DND-41 (cell line): ENCODE results near the gene MXRA5.

ENCODE experiments used
- EZH2 ChIP-seq: IDR thresholded peaks from 3 replicates; pipeline ENCODE4 v1.6.1; 2012; ENCODE audit warnings: borderline replicate concordance, low read depth, mild to moderate bottlenecking, moderate library complexity, low read length, inconsistent platforms; ENCODE audit not compliant: severe bottlenecking
- TF ChIP-seq, protein P1 (sequence below): IDR thresholded peaks from 2 replicates; pipeline ENCODE4 v1.5.1; 2012; ENCODE audit warnings: borderline replicate concordance, low read length, moderate library complexity, mild to moderate bottlenecking; ENCODE audit not compliant: poor library complexity, severe bottlenecking; ENCODE audit errors: extremely low read depth

DNA sequence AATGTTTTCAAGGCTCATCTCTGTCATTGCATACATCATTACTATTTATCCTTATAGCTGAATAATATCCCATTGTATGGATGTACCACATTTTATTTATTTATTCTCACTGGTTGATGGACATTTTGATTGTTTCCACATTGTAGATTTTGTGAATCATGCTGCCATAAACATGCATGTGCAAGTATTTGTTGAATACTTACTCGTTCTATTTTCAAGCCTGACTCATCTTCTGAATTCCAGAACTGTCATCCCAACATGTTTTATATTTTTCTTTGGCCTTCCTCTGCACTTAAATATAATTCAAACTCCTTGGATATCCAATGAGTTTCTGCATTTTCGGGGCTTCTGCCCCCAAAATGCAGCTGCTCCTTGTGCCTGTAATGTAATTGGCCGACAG lies 77.6 kb downstream of the MXRA5 start:
- TF ChIP-seq, protein P1, sequence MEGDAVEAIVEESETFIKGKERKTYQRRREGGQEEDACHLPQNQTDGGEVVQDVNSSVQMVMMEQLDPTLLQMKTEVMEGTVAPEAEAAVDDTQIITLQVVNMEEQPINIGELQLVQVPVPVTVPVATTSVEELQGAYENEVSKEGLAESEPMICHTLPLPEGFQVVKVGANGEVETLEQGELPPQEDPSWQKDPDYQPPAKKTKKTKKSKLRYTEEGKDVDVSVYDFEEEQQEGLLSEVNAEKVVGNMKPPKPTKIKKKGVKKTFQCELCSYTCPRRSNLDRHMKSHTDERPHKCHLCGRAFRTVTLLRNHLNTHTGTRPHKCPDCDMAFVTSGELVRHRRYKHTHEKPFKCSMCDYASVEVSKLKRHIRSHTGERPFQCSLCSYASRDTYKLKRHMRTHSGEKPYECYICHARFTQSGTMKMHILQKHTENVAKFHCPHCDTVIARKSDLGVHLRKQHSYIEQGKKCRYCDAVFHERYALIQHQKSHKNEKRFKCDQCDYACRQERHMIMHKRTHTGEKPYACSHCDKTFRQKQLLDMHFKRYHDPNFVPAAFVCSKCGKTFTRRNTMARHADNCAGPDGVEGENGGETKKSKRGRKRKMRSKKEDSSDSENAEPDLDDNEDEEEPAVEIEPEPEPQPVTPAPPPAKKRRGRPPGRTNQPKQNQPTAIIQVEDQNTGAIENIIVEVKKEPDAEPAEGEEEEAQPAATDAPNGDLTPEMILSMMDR = no peak
- no peak for TF ChIP-seq EZH2
